ENCODE data around the gene AKAP6. TPM values are rescaled to one million over a fixed set of nuclear protein-coding genes. Genes with fewer than 3 reads are reported as not detected.

Gene AKAP6
- total and polyA plus RNA-seq, 2 experiments from 2014 or later: 0.38 to 0.42 TPM

DNA sequence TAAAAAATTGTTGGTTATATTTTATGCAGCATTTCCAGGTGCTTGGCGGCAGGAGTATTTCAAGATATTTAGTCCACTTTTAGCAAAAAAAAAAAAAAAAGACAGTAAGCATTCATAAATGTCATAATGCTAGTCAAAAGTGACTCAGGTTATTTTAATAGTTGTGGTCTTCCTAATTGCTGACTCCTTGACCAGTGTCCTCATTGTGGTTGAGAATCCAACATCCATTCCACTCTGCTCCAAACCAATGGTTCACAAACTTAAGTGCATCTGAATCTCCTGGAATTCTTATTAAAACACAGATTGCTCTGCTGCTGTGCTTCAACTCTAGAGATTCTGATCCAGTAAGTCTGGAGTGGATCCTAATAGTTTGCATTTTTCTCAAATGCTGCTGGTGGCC lies 71.4 kb downstream of the AKAP6 start (continued):
- TF ChIP-seq, protein P1, sequence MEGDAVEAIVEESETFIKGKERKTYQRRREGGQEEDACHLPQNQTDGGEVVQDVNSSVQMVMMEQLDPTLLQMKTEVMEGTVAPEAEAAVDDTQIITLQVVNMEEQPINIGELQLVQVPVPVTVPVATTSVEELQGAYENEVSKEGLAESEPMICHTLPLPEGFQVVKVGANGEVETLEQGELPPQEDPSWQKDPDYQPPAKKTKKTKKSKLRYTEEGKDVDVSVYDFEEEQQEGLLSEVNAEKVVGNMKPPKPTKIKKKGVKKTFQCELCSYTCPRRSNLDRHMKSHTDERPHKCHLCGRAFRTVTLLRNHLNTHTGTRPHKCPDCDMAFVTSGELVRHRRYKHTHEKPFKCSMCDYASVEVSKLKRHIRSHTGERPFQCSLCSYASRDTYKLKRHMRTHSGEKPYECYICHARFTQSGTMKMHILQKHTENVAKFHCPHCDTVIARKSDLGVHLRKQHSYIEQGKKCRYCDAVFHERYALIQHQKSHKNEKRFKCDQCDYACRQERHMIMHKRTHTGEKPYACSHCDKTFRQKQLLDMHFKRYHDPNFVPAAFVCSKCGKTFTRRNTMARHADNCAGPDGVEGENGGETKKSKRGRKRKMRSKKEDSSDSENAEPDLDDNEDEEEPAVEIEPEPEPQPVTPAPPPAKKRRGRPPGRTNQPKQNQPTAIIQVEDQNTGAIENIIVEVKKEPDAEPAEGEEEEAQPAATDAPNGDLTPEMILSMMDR (conservative IDR thresholded peaks at IDR 0.05; ENCODE audit: low read depth in 2 of 2): no peak
- TF ChIP-seq ZNF114 (CRISPR knock-in tag; IDR thresholded peaks at IDR 0.05): no peak
- TF ChIP-seq, protein P2, sequence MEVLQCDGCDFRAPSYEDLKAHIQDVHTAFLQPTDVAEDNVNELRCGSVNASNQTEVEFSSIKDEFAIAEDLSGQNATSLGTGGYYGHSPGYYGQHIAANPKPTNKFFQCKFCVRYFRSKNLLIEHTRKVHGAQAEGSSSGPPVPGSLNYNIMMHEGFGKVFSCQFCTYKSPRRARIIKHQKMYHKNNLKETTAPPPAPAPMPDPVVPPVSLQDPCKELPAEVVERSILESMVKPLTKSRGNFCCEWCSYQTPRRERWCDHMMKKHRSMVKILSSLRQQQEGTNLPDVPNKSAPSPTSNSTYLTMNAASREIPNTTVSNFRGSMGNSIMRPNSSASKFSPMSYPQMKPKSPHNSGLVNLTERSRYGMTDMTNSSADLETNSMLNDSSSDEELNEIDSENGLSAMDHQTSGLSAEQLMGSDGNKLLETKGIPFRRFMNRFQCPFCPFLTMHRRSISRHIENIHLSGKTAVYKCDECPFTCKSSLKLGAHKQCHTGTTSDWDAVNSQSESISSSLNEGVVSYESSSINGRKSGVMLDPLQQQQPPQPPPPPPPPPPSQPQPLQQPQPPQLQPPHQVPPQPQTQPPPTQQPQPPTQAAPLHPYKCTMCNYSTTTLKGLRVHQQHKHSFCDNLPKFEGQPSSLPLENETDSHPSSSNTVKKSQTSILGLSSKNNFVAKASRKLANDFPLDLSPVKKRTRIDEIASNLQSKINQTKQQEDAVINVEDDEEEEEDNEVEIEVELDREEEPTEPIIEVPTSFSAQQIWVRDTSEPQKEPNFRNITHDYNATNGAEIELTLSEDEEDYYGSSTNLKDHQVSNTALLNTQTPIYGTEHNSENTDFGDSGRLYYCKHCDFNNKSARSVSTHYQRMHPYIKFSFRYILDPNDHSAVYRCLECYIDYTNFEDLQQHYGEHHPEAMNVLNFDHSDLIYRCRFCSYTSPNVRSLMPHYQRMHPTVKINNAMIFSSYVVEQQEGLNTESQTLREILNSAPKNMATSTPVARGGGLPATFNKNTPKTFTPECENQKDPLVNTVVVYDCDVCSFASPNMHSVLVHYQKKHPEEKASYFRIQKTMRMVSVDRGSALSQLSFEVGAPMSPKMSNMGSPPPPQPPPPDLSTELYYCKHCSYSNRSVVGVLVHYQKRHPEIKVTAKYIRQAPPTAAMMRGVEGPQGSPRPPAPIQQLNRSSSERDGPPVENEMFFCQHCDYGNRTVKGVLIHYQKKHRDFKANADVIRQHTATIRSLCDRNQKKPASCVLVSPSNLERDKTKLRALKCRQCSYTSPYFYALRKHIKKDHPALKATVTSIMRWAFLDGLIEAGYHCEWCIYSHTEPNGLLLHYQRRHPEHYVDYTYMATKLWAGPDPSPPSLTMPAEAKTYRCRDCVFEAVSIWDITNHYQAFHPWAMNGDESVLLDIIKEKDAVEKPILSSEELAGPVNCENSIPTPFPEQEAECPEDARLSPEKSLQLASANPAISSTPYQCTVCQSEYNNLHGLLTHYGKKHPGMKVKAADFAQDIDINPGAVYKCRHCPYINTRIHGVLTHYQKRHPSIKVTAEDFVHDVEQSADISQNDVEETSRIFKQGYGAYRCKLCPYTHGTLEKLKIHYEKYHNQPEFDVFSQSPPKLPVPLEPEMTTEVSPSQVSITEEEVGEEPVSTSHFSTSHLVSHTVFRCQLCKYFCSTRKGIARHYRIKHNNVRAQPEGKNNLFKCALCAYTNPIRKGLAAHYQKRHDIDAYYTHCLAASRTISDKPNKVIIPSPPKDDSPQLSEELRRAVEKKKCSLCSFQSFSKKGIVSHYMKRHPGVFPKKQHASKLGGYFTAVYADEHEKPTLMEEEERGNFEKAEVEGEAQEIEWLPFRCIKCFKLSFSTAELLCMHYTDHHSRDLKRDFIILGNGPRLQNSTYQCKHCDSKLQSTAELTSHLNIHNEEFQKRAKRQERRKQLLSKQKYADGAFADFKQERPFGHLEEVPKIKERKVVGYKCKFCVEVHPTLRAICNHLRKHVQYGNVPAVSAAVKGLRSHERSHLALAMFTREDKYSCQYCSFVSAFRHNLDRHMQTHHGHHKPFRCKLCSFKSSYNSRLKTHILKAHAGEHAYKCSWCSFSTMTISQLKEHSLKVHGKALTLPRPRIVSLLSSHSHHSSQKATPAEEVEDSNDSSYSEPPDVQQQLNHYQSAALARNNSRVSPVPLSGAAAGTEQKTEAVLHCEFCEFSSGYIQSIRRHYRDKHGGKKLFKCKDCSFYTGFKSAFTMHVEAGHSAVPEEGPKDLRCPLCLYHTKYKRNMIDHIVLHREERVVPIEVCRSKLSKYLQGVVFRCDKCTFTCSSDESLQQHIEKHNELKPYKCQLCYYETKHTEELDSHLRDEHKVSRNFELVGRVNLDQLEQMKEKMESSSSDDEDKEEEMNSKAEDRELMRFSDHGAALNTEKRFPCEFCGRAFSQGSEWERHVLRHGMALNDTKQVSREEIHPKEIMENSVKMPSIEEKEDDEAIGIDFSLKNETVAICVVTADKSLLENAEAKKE (CRISPR knock-in tag; IDR thresholded peaks at IDR 0.05): no peak
- TF ChIP-seq ZNF331 (CRISPR knock-in tag; IDR thresholded peaks at IDR 0.05; ENCODE audit: low read depth): no peak
- TF ChIP-seq STAT1 (IDR thresholded peaks at IDR 0.05; ENCODE audit: unreplicated experiment): no peak

DNA sequence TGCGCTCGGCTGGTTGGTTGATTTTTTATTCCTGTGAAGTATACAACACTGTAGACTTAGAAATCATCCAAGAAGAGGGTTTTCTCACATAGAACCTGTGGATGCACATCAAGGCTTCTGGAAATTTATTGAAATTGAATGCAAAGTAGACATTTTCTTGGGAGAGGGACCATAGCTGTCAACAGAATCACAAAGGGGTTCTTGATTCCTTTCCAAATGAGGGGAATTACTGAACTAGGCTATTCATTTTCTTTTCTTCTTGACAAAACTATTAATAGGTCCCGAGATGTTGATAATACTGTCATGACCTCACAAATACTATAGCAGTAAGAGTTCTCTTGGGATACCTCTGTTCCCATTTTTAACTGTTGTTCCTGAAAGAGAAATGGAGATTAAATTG lies 73.9 kb downstream of the AKAP6 start:
- Histone ChIP-seq H3K9me2 (ENCODE audit: insufficient read depth) (peaks cover 9% of the 10 kb centered on the region; the same call in 1 of the 2 replicates), H4K20me1 (replicated peaks; ENCODE audit: insufficient read depth) (no peaks in the 10 kb centered on the region), H3K79me2 (replicated peaks; ENCODE audit: insufficient read depth) (no peaks in the 10 kb centered on the region), H3K36me3 (ENCODE audit: insufficient read depth) (no peaks in the 10 kb centered on the region), H3F3A (replicated peaks; ENCODE audit: low read depth) (no peaks in the 10 kb centered on the region), H3K27ac (ENCODE audit: low read depth) (no peak overlapping the region), H3K4me1 (ENCODE audit: insufficient read depth) (no peaks in the 10 kb centered on the region; the same call in 1 of the 2 replicates), H3K27me3 (ENCODE audit: insufficient read depth) (no peaks in the 10 kb centered on the region), H2AFZ (no peak overlapping the region), H3K4me3 (no peak overlapping the region), H3K4me2 (no peak overlapping the region)
- no peaks in the 10 kb centered on the region for H3K36me3 Mint-ChIP-seq (ENCODE audit: low read depth)
- no peak overlapping the region for H3K4me3 Mint-ChIP-seq
- no peaks in the 10 kb centered on the region; the same call in 2 of the 3 replicates for H3K9me3 Mint-ChIP-seq
- ATAC-seq (no peak), DNase-seq (ENCODE audit: low spot score) (no peak)
- peaks cover 14% of the 10 kb centered on the region; the same call in 2 of the 3 replicates for H3K4me1 Mint-ChIP-seq
- H3K27ac Mint-ChIP-seq: no peak overlapping the region
- H3K27me3 Mint-ChIP-seq (ENCODE audit: insufficient read depth, low read depth, poor library complexity): no peaks in the 10 kb centered on the region
- TF ChIP-seq EZH2phosphoT487 (IDR thresholded peaks at IDR 0.05; ENCODE audit: unreplicated experiment): no peak
- no peak for TF ChIP-seq ZNF331 (CRISPR knock-in tag; IDR thresholded peaks at IDR 0.05; ENCODE audit: low read depth)
- TF ChIP-seq, protein P1 (conservative IDR thresholded peaks at IDR 0.05; ENCODE audit: low read depth in 2 of 2): no peak

All from GM23338 (cell line).